Activated naive CD8-positive, alpha-beta T cell treated with anti-CD3 and anti-CD28 coated beads, Interleukin-2, amount 10 ng/mL, durations not matched to agents 7 days and 5 days (primary cell): ENCODE data around the gene LRRC2. TPM values are rescaled to one million over a fixed set of nuclear protein-coding genes. Genes with fewer than 3 reads are reported as not detected.
"Not testable (repeated sequence)": the region's sequence is repeated elsewhere in the genome, so short reads cannot be mapped to it uniquely, and the experiment has no call there.

Experiments used
- ATAC-seq: fragments of 150-1000 bp; cut with Tn5 transposase; one replicate; pipeline ENCODE4 v1.10.0; 2021; ENCODE audit warnings: low read depth, moderate library complexity
- POLR2A ChIA-PET: fragments of 350-600 bp; sonication (Branson Sonifier 250); formaldehyde crosslinking; loops from one replicate; lab custom pipeline; 2021; ENCODE audit warnings: antibody characterized with exemption; lab: Charles Lee
- DNase-seq: peaks from one replicate; pipeline ENCODE4 v3.0.0; 2021
- H3K27ac Mint-ChIP-seq: one replicate; pipeline ENCODE4 v1.8.0; 2022; ENCODE audit warnings: mild to moderate bottlenecking, mixed read lengths
- H3K27me3 Mint-ChIP-seq: one replicate; pipeline ENCODE4 v1.8.0; 2022; ENCODE audit warnings: mild to moderate bottlenecking, moderate library complexity, mixed read lengths
- H3K36me3 Mint-ChIP-seq: one replicate; pipeline ENCODE4 v1.8.0; 2021; ENCODE audit warnings: mild to moderate bottlenecking, mixed read lengths
- H3K4me1 Mint-ChIP-seq: one replicate; pipeline ENCODE4 v1.8.0; 2021; ENCODE audit warnings: mixed read lengths
- H3K4me3 Mint-ChIP-seq: one replicate; pipeline ENCODE4 v1.8.0; 2022; ENCODE audit warnings: mild to moderate bottlenecking, moderate library complexity, mixed read lengths
- H3K9me3 Mint-ChIP-seq: one replicate; pipeline ENCODE4 v1.8.0; 2021; ENCODE audit warnings: mixed read lengths
- total RNA-seq, 2 experiments: library from RNA; stranded (reverse); gene quantifications; one replicate each; pipeline ENCODE4 v1.2.3, GENCODE V29; 2021

The LRRC2 gene
- total RNA-seq, 2 experiments from 2014 or later, result 0.45 to 0.75 TPM

GRCh38 chr3:46594723-46595122, 28.6 kb upstream of the LRRC2 start:
- Mint-ChIP-seq H3K27me3 (peaks cover 31% of the 10 kb centered on the region), H3K27ac (no peak overlapping the region), H3K9me3 (no peaks in the 10 kb centered on the region), H3K4me3 (no peak overlapping the region), H3K4me1 (peaks cover 1% of the 10 kb centered on the region), H3K36me3 (no peaks in the 10 kb centered on the region)
- DNase-seq, result no peak
- POLR2A ChIA-PET, result no interaction called here
- no peak for ATAC-seq

- POLR2A ChIA-PET, result no interaction called here
- H3K36me3 Mint-ChIP-seq, result no peaks in the 10 kb centered on the region
- H3K4me1 Mint-ChIP-seq, result peaks cover 6% of the 10 kb centered on the region
These were observed 27.9 kb upstream of the LRRC2 start for GRCh38 chr3:46593979-46594378.

GRCh38 chr3:46593274-46593862, 27.3 kb upstream of the LRRC2 start:
- Mint-ChIP-seq H3K27ac (no peak overlapping the region), H3K4me3 (no peak overlapping the region), H3K27me3 (peaks cover 28% of the 10 kb centered on the region), H3K9me3 (no peaks in the 10 kb centered on the region), H3K4me1 (peaks cover 10% of the 10 kb centered on the region), H3K36me3 (no peaks in the 10 kb centered on the region)
- POLR2A ChIA-PET, result no interaction called here
- DNase-seq, result no peak
- ATAC-seq, result no peak

More at GRCh38 chr3:46593979-46594378, 27.9 kb upstream of the LRRC2 start:
- DNase-seq, result no peak
- H3K4me3 Mint-ChIP-seq, result no peak overlapping the region
- peaks cover 28% of the 10 kb centered on the region for H3K27me3 Mint-ChIP-seq
- no peaks in the 10 kb centered on the region for H3K9me3 Mint-ChIP-seq
- no peak for ATAC-seq
- H3K27ac Mint-ChIP-seq, result no peak overlapping the region

- peaks cover 23% of the 10 kb centered on the region for H3K27me3 Mint-ChIP-seq
- peaks cover 10% of the 10 kb centered on the region for H3K4me1 Mint-ChIP-seq
- H3K36me3 Mint-ChIP-seq, ATAC-seq, H3K4me3 Mint-ChIP-seq, DNase-seq, H3K27ac Mint-ChIP-seq, H3K9me3 Mint-ChIP-seq, POLR2A ChIA-PET: not testable (repeated sequence)
These were observed 21.2 kb upstream of the LRRC2 start for GRCh38 chr3:46587268-46587667.

- DNase-seq, result no peak
- no peak for ATAC-seq
- no peaks in the 10 kb centered on the region for H3K36me3 Mint-ChIP-seq
- H3K27ac Mint-ChIP-seq, result no peak overlapping the region
- POLR2A ChIA-PET, result no interaction called here
- peaks cover 10% of the 10 kb centered on the region for H3K4me1 Mint-ChIP-seq
- H3K4me3 Mint-ChIP-seq, result no peak overlapping the region
- peaks cover 26% of the 10 kb centered on the region for H3K27me3 Mint-ChIP-seq
- H3K9me3 Mint-ChIP-seq, result no peaks in the 10 kb centered on the region
These were observed 20.7 kb upstream of the LRRC2 start for GRCh38 chr3:46586738-46587246.

- H3K4me1 Mint-ChIP-seq, result peaks cover 10% of the 10 kb centered on the region
- no peak overlapping the region for H3K4me3 Mint-ChIP-seq
- H3K27me3 Mint-ChIP-seq, result peaks cover 25% of the 10 kb centered on the region
- no peak overlapping the region for H3K27ac Mint-ChIP-seq
- no peak for ATAC-seq
- no peaks in the 10 kb centered on the region for H3K9me3 Mint-ChIP-seq
- DNase-seq, result no peak
- no peaks in the 10 kb centered on the region for H3K36me3 Mint-ChIP-seq
- POLR2A ChIA-PET, result no interaction called here
These were observed 19.9 kb upstream of the LRRC2 start for GRCh38 chr3:46585799-46586693.

- peaks cover 25% of the 10 kb centered on the region for H3K27me3 Mint-ChIP-seq
- no peak overlapping the region for H3K27ac Mint-ChIP-seq
- POLR2A ChIA-PET, result no interaction called here
- no peak overlapping the region for H3K4me3 Mint-ChIP-seq
- no peak for DNase-seq
- H3K4me1 Mint-ChIP-seq, result peaks cover 10% of the 10 kb centered on the region
- no peak for ATAC-seq
- H3K9me3 Mint-ChIP-seq, result no peaks in the 10 kb centered on the region
- H3K36me3 Mint-ChIP-seq, result no peaks in the 10 kb centered on the region
These were observed 18.7 kb upstream of the LRRC2 start for GRCh38 chr3:46584598-46585467.

GRCh38 chr3:46580675-46581074, 14.6 kb upstream of the LRRC2 start:
- no peaks in the 10 kb centered on the region for H3K9me3 Mint-ChIP-seq
- POLR2A ChIA-PET, result no interaction called here
- peaks cover 4% of the 10 kb centered on the region for H3K4me1 Mint-ChIP-seq
- H3K4me3 Mint-ChIP-seq, result no peak overlapping the region
- DNase-seq (no peak), ATAC-seq (no peak)
- no peak overlapping the region for H3K27ac Mint-ChIP-seq
- peaks cover 23% of the 10 kb centered on the region for H3K27me3 Mint-ChIP-seq
- no peaks in the 10 kb centered on the region for H3K36me3 Mint-ChIP-seq

GRCh38 chr3:46579756-46580286, 13.7 kb upstream of the LRRC2 start:
- Mint-ChIP-seq H3K9me3 (no peaks in the 10 kb centered on the region), H3K27ac (no peak overlapping the region), H3K4me1 (peaks cover 4% of the 10 kb centered on the region), H3K4me3 (no peak overlapping the region), H3K27me3 (peaks cover 25% of the 10 kb centered on the region), H3K36me3 (no peaks in the 10 kb centered on the region)
- DNase-seq, result no peak
- ATAC-seq, result no peak
- POLR2A ChIA-PET, result no interaction called here

- ATAC-seq, result no peak
- peaks cover 25% of the 10 kb centered on the region for H3K27me3 Mint-ChIP-seq
- H3K4me3 Mint-ChIP-seq, result no peak overlapping the region
- H3K36me3 Mint-ChIP-seq, result no peaks in the 10 kb centered on the region
- no peaks in the 10 kb centered on the region for H3K9me3 Mint-ChIP-seq
- H3K4me1 Mint-ChIP-seq, result peaks cover 4% of the 10 kb centered on the region
- POLR2A ChIA-PET, result no interaction called here
- no peak for DNase-seq
- no peak overlapping the region for H3K27ac Mint-ChIP-seq
These were observed 13.1 kb upstream of the LRRC2 start for GRCh38 chr3:46578973-46579755.

GRCh38 chr3:46577580-46578249, 11.6 kb upstream of the LRRC2 start:
- not testable (repeated sequence) for H3K27ac Mint-ChIP-seq, H3K4me1 Mint-ChIP-seq, ATAC-seq, DNase-seq, H3K4me3 Mint-ChIP-seq, H3K9me3 Mint-ChIP-seq, H3K36me3 Mint-ChIP-seq
- POLR2A ChIA-PET, result interaction anchor here (0.6 kb wide), 1 partner anchor 89 kb away, joined by 3 read pairs; no protein-coding TSS in a partner anchor
- H3K27me3 Mint-ChIP-seq, result peaks cover 21% of the 10 kb centered on the region

- POLR2A ChIA-PET, result no interaction called here
- H3K27me3 Mint-ChIP-seq, result peaks cover 15% of the 10 kb centered on the region
- no peak for ATAC-seq
- H3K27ac Mint-ChIP-seq, result no peak overlapping the region
- no peaks in the 10 kb centered on the region for H3K9me3 Mint-ChIP-seq
- H3K4me3 Mint-ChIP-seq, result no peak overlapping the region
- no peaks in the 10 kb centered on the region for H3K36me3 Mint-ChIP-seq
- peaks cover 4% of the 10 kb centered on the region for H3K4me1 Mint-ChIP-seq
- DNase-seq, result no peak
These were observed 10.8 kb upstream of the LRRC2 start for GRCh38 chr3:46576879-46577278.
